ENCODE data around the gene AANAT.

GRCh38 chr17:76431509-76431908, 35.9 kb upstream of the AANAT start:
- no peak for TF ChIP-seq CTCF (IDR thresholded peaks at IDR 0.05)
- TF ChIP-seq POLR2A (IDR thresholded peaks at IDR 0.05): no peak
